Testis (tissue), 2 donors: ENCODE data around the gene GCHFR.

Experiments used
- CTCF ChIP-seq, 3 experiments: fragments of 450-650 bp in 2 of 3; fragments of 200-600 bp in 1 of 3; sonication (generic) in 1 of 3; IDR thresholded peaks; one replicate each; pipeline ENCODE4 v1.5.1; 2016 to 2019; ENCODE audit warnings: antibody characterized with exemption in 3 of 3, mild to moderate bottlenecking in 2 of 3, moderate library complexity in 1 of 3
- POLR2A ChIP-seq: fragments of 450-650 bp; IDR thresholded peaks from one replicate; pipeline ENCODE4 v1.6.1; 2017; ENCODE audit warnings: antibody characterized with exemption, mild to moderate bottlenecking, moderate library complexity

- TF ChIP-seq CTCF (IDR thresholded peaks at IDR 0.05) (no peak), POLR2A (no peak)
These were observed 798 bp downstream of the GCHFR start for GRCh38 chr15:40764629-40765103.
